Ascending aorta (tissue), 2 donors: ENCODE data around the gene PPOX. TPM values are rescaled to one million over a fixed set of nuclear protein-coding genes. Genes with fewer than 3 reads are reported as not detected.
A peak's percentile ranks its signal among the peaks of the same experiment; 100 is the strongest.

Experiments
- DNase-seq, 2 donors: peaks; one replicate each; pipeline ENCODE4 v3.0.0-alpha.2; 2019; ENCODE audit warnings: low spot score in 2 of 2
- H3K27ac ChIP-seq, 2 donors: fragments of 200-600 bp; sonication (generic); one replicate each; pipeline ENCODE4 v1.5.1; 2016 to 2017; ENCODE audit warnings: mild to moderate bottlenecking in 1 of 2
- H3K27me3 ChIP-seq: fragments of 200-600 bp; sonication (generic); one replicate; pipeline ENCODE4 v1.5.1; 2017
- H3K36me3 ChIP-seq, 2 donors: fragments of 200-600 bp; sonication (generic); one replicate each; pipeline ENCODE4 v1.5.1; 2016
- H3K4me1 ChIP-seq, 2 donors: fragments of 200-600 bp; sonication (generic); one replicate each; pipeline ENCODE4 v1.5.1; 2016 to 2017; ENCODE audit warnings: mild to moderate bottlenecking in 1 of 2
- H3K4me3 ChIP-seq, 2 donors: fragments of 200-600 bp; sonication (generic); one replicate each; pipeline ENCODE4 v1.5.1; 2016 to 2017; ENCODE audit warnings: mild to moderate bottlenecking in 1 of 2
- H3K9me3 ChIP-seq, 2 donors: fragments of 200-600 bp; sonication (generic); one replicate each; pipeline ENCODE4 v1.5.1; 2016
- intact Hi-C: fragments of 100-400 bp; cut with DNase I; formaldehyde crosslinking; loops from one replicate; pipeline ENCODE4 v1.15.1; 2023
- total RNA-seq: library from RNA; depleted of rRNA; stranded (reverse); fragments of >200 nt; gene quantifications from one replicate; pipeline ENCODE4 v1.1.0, GENCODE V29; 2016
- TF ChIP-seq, protein P1 (sequence below), 3 experiments: fragments of 200-600 bp in 2 of 3; fragments of 450-650 bp in 1 of 3; sonication (generic) in 2 of 3; IDR thresholded peaks; one replicate each; pipeline ENCODE4 v1.5.1; 2016 to 2019; ENCODE audit warnings: antibody characterized with exemption in 3 of 3, mild to moderate bottlenecking in 1 of 3, moderate library complexity in 1 of 3

Gene PPOX
- total RNA-seq, 1 donor from 2014 or later = 4.8 TPM

DNA sequence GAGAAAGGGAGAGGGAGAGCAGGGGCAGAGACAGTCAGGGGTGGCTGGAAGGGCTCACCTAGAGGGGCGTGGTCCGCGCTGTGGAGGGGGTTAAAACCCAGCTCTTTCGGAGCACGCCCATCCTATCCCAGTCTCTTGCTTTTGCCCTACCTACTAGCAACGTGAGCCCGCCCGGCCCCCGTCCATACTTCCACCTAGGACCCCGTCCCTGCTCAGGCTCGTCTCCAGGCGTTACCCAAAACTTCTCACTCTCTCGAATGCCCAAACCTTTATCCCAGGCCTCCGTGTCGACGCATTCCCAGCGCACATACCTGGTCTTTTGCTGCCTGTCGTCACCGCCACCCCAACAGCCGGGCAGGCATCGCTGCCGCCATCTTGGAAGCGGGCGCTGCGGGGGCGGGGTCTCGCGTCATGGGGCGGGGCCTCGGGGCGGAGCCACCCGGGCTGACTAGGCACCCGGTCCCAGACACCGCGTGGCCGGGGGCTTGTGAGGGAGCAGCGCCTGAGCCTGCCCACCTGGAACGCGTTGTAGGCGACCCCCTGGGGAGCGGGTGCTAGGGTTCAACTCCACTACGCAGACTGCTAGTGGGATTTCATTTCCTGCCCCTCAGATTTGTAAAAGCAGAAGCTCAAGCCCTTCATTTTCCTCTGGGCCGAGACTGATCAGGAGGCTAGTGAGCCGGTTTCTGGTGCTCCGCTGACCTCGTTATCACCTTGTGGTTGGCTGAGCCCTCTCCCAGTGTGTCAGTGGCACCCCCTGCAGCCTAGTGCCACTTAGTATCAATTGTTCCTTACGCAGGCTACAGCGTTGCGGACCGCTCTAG, 11.1 kb downstream of the PPOX start, which contains the start of gene B4GALT3:
TSS of gene B4GALT3 (minus strand) at position 396 of the 824 bp plus-strand sequence. CDS start 1,447 bp downstream, outside the sequence.
- Histone ChIP-seq H3K4me3 (peak within 1 kb of the TSS; percentile 79 to 93), H3K27ac (peak within 1 kb of the TSS; percentile 87 to 96), H3K27me3 (no peaks in the 10 kb centered on the region), H3K9me3 (no peaks in the 10 kb centered on the region), H3K4me1 (peaks cover 0 to 19% of the 10 kb centered on the region in 2 donors), H3K36me3 (peaks cover 19 to 29% of the 10 kb centered on the region in 2 donors)
- peak in 1 of 2 donors; percentile 94 for DNase-seq
- TF ChIP-seq, protein P1, sequence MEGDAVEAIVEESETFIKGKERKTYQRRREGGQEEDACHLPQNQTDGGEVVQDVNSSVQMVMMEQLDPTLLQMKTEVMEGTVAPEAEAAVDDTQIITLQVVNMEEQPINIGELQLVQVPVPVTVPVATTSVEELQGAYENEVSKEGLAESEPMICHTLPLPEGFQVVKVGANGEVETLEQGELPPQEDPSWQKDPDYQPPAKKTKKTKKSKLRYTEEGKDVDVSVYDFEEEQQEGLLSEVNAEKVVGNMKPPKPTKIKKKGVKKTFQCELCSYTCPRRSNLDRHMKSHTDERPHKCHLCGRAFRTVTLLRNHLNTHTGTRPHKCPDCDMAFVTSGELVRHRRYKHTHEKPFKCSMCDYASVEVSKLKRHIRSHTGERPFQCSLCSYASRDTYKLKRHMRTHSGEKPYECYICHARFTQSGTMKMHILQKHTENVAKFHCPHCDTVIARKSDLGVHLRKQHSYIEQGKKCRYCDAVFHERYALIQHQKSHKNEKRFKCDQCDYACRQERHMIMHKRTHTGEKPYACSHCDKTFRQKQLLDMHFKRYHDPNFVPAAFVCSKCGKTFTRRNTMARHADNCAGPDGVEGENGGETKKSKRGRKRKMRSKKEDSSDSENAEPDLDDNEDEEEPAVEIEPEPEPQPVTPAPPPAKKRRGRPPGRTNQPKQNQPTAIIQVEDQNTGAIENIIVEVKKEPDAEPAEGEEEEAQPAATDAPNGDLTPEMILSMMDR (IDR thresholded peaks at IDR 0.05) = no peak
- intact Hi-C loops = loop anchor here (1.0 kb wide), 4 partner anchors 11 to 25 kb away; partner anchors contain the start of genes NDUFS2, PPOX, UFC1 and USP21

DNA sequence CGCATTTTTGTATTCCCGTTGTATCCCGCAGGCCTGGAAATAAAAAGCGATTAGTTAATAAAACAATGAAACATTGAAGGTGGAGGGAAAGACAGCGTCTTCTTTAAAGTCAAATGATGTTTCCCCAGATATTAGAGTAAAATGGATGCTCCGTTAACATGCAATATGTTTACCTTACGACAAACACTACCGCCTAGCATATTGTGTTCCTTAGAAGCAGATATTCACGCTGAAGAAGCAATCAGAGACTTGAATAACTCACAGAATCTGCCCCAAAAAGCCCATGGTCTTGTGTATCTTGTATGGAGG, 11.7 kb downstream of the PPOX start:
- DNase-seq = no peak
- Histone ChIP-seq H3K4me3 (peak overlapping the region; percentile 79 to 93), H3K36me3 (peaks cover 15 to 25% of the 10 kb centered on the region in 2 donors), H3K9me3 (no peaks in the 10 kb centered on the region), H3K27ac (peak overlapping the region; percentile 87 to 96), H3K4me1 (peaks cover 0 to 15% of the 10 kb centered on the region in 2 donors), H3K27me3 (no peaks in the 10 kb centered on the region)
- TF ChIP-seq, protein P1 (IDR thresholded peaks at IDR 0.05) = no peak
- intact Hi-C loops = loop anchor here (1.0 kb wide), 4 partner anchors 12 to 25 kb away; partner anchors contain the start of genes NDUFS2, PPOX, UFC1 and USP21

DNA sequence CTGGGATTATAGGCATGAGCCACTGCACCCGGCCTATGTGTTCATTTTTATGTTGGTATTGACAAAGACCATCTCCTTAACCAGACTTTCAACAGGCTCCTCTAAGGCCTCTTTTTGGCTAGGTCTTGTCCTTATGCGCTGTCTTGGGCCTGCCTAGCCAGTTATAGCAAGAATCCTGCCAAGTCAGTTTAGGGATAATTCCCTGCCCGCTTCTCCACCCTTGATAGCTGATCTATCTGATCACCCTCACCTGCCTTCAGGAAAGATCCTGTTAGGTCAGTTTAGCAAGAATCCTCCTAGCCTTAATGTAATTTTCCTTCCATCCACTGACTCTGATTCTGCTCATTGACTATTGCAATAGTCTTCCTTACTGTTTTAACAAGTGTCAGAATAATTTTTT, 13.5 kb downstream of the PPOX start:
- H3K4me1 ChIP-seq = peaks cover 0 to 13% of the 10 kb centered on the region in 2 donors
- H3K4me3 ChIP-seq = no peak overlapping the region
- TF ChIP-seq, protein P1 (IDR thresholded peaks at IDR 0.05) = no peak
- H3K9me3 ChIP-seq = no peaks in the 10 kb centered on the region
- H3K36me3 ChIP-seq = peaks cover 4 to 9% of the 10 kb centered on the region in 2 donors
- DNase-seq = no peak
- intact Hi-C loops = no loop called here
- H3K27me3 ChIP-seq = no peaks in the 10 kb centered on the region
- no peak overlapping the region for H3K27ac ChIP-seq

DNA sequence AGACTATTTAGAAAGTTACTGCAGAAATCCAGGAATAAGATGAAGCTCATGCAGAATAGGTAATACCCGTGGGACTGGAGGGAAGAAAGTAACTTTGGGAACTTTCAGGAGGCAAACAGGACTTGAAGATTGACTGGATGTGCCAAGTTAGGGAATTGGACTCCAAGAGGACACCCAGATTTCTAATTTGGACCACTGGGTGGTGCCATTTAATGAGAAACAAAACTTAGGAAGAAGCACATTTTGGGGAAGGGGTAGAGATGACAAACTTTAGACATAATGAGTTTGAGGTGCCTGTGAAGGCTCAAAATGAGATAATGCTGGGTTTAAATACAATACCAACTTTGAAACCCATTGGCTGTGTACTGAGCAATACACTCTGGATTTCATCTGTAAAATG, 14.4 kb downstream of the PPOX start:
- Histone ChIP-seq H3K4me1 (peaks cover 0 to 13% of the 10 kb centered on the region in 2 donors), H3K4me3 (no peak overlapping the region), H3K27ac (no peak overlapping the region), H3K36me3 (no peaks in the 10 kb centered on the region), H3K27me3 (no peaks in the 10 kb centered on the region), H3K9me3 (no peaks in the 10 kb centered on the region)
- DNase-seq = no peak
- intact Hi-C loops = no loop called here
- TF ChIP-seq, protein P1 (IDR thresholded peaks at IDR 0.05) = no peak

DNA sequence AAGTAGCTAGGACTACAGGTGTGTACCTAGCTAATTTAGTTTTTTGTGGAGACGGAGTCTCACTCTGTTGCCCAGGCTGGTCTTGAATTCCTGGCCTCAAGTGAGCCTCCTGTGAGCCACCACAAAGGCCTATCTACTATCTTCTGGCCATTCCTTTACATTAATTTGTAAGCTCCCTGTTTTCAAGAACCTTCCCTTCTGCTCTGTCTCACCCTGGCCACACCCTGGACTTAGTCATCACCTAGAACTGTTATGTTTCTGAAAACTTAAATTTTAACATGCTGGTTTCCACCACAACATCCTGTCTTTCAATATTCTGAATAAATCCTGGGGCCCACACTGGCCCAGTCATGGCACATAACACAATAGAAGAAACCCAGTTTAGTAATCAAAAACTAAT, 16.0 kb downstream of the PPOX start:
- TF ChIP-seq, protein P1 (IDR thresholded peaks at IDR 0.05) = no peak
- Histone ChIP-seq H3K27ac (no peak overlapping the region), H3K4me3 (no peak overlapping the region), H3K9me3 (no peaks in the 10 kb centered on the region), H3K36me3 (no peaks in the 10 kb centered on the region), H3K27me3 (no peaks in the 10 kb centered on the region), H3K4me1 (peaks cover 0 to 5% of the 10 kb centered on the region in 2 donors)
- intact Hi-C loops = no loop called here
- DNase-seq = no peak
